Osteoblast (primary cell): ENCODE data around the gene SHANK1. TPM values are rescaled to one million over a fixed set of nuclear protein-coding genes. Genes with fewer than 3 reads are reported as not detected.
A peak's percentile ranks its signal among the peaks of the same experiment; 100 is the strongest.

Source experiments
- DNase-seq: peaks from one replicate; pipeline ENCODE4 v3.0.0; 2011; ENCODE audit warnings: low spot score, mixed read lengths; ENCODE audit not compliant: insufficient read length; ENCODE audit errors: missing footprints
- H2AFZ ChIP-seq: 2 replicates; pipeline ENCODE4 v1.6.0; 2011; ENCODE audit warnings: mild to moderate bottlenecking, low read length
- H3K27ac ChIP-seq: 2 replicates; pipeline ENCODE4 v1.5.1; 2011; ENCODE audit warnings: mild to moderate bottlenecking, low read depth, low read length, moderate library complexity
- H3K27me3 ChIP-seq: 2 replicates; pipeline ENCODE4 v1.6.0; 2012; ENCODE audit warnings: mild to moderate bottlenecking, control low read depth, inconsistent platforms, low read length, moderate library complexity; ENCODE audit not compliant: insufficient read depth
- H3K36me3 ChIP-seq: 2 replicates; pipeline ENCODE4 v1.5.1; 2011; ENCODE audit warnings: mild to moderate bottlenecking, low read length, control low read depth, moderate library complexity; ENCODE audit not compliant: insufficient read depth
- H3K4me1 ChIP-seq: 2 replicates; pipeline ENCODE4 v1.5.1; 2011; ENCODE audit warnings: mild to moderate bottlenecking, low read length, control low read depth, moderate library complexity; ENCODE audit not compliant: insufficient read depth
- H3K4me2 ChIP-seq: 2 replicates; pipeline ENCODE4 v1.6.0; 2011; ENCODE audit warnings: mild to moderate bottlenecking, low read length; ENCODE audit not compliant: insufficient read depth
- H3K4me3 ChIP-seq: fragments of 200-600 bp; sonication (generic); 3 replicates; pipeline ENCODE4 v1.5.1; 2012; ENCODE audit warnings: mild to moderate bottlenecking, low read length, inconsistent platforms; ENCODE audit not compliant: insufficient read depth
- H3K79me2 ChIP-seq: 2 replicates; pipeline ENCODE4 v1.6.0; 2012; ENCODE audit warnings: mild to moderate bottlenecking, low read length, control low read depth, inconsistent platforms; ENCODE audit not compliant: insufficient read depth
- H3K9me3 ChIP-seq: 2 replicates; pipeline ENCODE4 v1.5.1; 2011; ENCODE audit warnings: low read depth, low read length, control low read depth
- H4K20me1 ChIP-seq: 2 replicates; pipeline ENCODE4 v1.6.0; 2012; ENCODE audit warnings: mild to moderate bottlenecking, low read length, control low read depth; ENCODE audit not compliant: insufficient read depth
- CTCF ChIP-seq: IDR thresholded peaks from 2 replicates; pipeline ENCODE4 v1.5.1; 2011; ENCODE audit warnings: mild to moderate bottlenecking, low read depth, low read length, moderate library complexity; ENCODE audit errors: extremely low read depth
- total RNA-seq: library from RNA; depleted of rRNA; stranded (reverse); fragments of >200 nt; gene quantifications from 2 replicates; pipeline ENCODE4 v1.2.3, GENCODE V29; 2012

The SHANK1 gene
- total RNA-seq, 1 donor: 1.1 TPM

DNA sequence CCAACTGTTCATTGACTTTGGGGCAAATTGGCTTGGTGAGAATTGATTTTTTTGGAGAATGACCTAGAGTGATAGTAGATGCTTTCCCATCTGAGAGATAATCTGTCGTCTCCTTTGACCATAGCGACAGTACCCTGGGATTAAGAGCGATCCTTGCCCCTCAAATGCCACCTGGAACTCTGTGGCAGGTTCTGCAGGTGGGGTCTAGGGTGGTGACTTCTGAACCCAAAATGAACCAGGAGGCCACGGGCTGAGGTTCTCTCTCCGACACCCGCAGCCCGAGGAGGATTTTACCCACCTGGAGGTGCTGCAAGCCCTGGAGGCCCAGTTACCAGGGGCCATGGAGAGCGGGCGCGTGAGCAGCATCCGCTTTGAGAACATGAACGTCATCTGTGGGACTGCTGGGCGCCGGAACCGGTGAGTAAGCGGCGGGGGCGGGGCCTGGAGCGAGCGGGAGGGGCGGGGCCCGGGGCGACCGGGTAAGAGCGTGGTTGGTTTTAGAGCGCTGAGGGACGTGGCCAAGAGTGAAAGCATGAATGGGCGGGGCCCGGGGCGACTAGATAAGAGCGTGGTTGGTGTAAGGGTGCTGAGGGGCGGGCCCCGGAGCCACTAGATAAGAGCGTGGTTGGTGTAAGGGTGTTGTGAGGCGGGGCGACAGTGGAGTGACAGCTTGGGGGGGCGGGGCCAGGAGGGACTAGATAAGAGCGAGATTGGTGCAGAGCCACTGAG, 61.7 kb downstream of the SHANK1 start:
- peak overlapping the region; percentile 71 for H3K27ac ChIP-seq

GRCh38 chr19:50657222-50657669, 62.4 kb downstream of the SHANK1 start:
- Histone ChIP-seq H3K4me2 (peak overlapping the region; percentile 79), H3K27ac (no peak overlapping the region), H3K4me3 (no peak overlapping the region), H2AFZ (no peak overlapping the region), H3K4me1 (peaks cover 16% of the 10 kb centered on the region), H3K79me2 (no peaks in the 10 kb centered on the region), H3K36me3 (no peaks in the 10 kb centered on the region), H4K20me1 (no peaks in the 10 kb centered on the region), H3K27me3 (peaks cover 5% of the 10 kb centered on the region), H3K9me3 (no peaks in the 10 kb centered on the region)
- TF ChIP-seq CTCF: no peak
- no peak for DNase-seq

More for the DNA sequence above, 61.7 kb downstream of the SHANK1 start:
- Histone ChIP-seq H3K4me1 (peaks cover 16% of the 10 kb centered on the region), H3K79me2 (no peaks in the 10 kb centered on the region), H4K20me1 (no peaks in the 10 kb centered on the region), H3K9me3 (no peaks in the 10 kb centered on the region), H3K36me3 (no peaks in the 10 kb centered on the region), H3K4me2 (peak overlapping the region; percentile 96), H3K27me3 (no peaks in the 10 kb centered on the region), H3K4me3 (peak overlapping the region; percentile 71), H2AFZ (peak overlapping the region; percentile 95)
- DNase-seq: peak; percentile 99
- TF ChIP-seq CTCF: no peak

GRCh38 chr19:50654882-50655281, 64.7 kb downstream of the SHANK1 start:
- Histone ChIP-seq H3K36me3 (no peaks in the 10 kb centered on the region), H3K4me2 (no peak overlapping the region), H4K20me1 (no peaks in the 10 kb centered on the region), H3K4me1 (peaks cover 16% of the 10 kb centered on the region), H3K9me3 (no peaks in the 10 kb centered on the region), H3K4me3 (no peak overlapping the region), H2AFZ (no peak overlapping the region), H3K79me2 (no peaks in the 10 kb centered on the region), H3K27me3 (peaks cover 5% of the 10 kb centered on the region), H3K27ac (no peak overlapping the region)
- no peak for DNase-seq
- no peak for TF ChIP-seq CTCF

GRCh38 chr19:50652722-50653121, 66.9 kb downstream of the SHANK1 start:
- H2AFZ ChIP-seq: no peak overlapping the region
- H3K27me3 ChIP-seq: peaks cover 8% of the 10 kb centered on the region
- TF ChIP-seq CTCF: no peak
- H3K36me3 ChIP-seq: no peaks in the 10 kb centered on the region
- no peak for DNase-seq
- H3K9me3 ChIP-seq: no peaks in the 10 kb centered on the region
- H3K4me1 ChIP-seq: peaks cover 3% of the 10 kb centered on the region
- no peaks in the 10 kb centered on the region for H4K20me1 ChIP-seq
- no peak overlapping the region for H3K4me2 ChIP-seq
- no peak overlapping the region for H3K27ac ChIP-seq
- H3K4me3 ChIP-seq: no peak overlapping the region
- H3K79me2 ChIP-seq: no peaks in the 10 kb centered on the region
